LNCaP clone FGC (cell line): ENCODE results near the gene IMMP1L.

Experiments
- DNase-seq: peaks from one replicate; pipeline ENCODE4 v3.0.0-alpha.2; 2011; ENCODE audit warnings: low read depth
- H3K4me3 ChIP-seq: 2 replicates; pipeline ENCODE4 v1.5.1; 2011; ENCODE audit warnings: mild to moderate bottlenecking, low read depth, low read length, control low read depth
- CTCF ChIP-seq: IDR thresholded peaks from 2 replicates; pipeline ENCODE4 v1.5.1; 2012; ENCODE audit warnings: mild to moderate bottlenecking; ENCODE audit not compliant: control insufficient read depth, insufficient read depth; ENCODE audit errors: extremely low read depth

IMMP1L gene

GRCh38 chr11:31477528-31478222 lies 31.7 kb downstream of the IMMP1L start:
- TF ChIP-seq CTCF, result no peak
- H3K4me3 ChIP-seq, result no peak overlapping the region
- no peak for DNase-seq

- H3K4me3 ChIP-seq, result no peak overlapping the region
- no peak for DNase-seq
- no peak for TF ChIP-seq CTCF
These were observed 35.3 kb downstream of the IMMP1L start for GRCh38 chr11:31474083-31474482.

GRCh38 chr11:31464436-31464835 lies 45.0 kb downstream of the IMMP1L start:
- H3K4me3 ChIP-seq, result no peak overlapping the region
- no peak for TF ChIP-seq CTCF
- no peak for DNase-seq

- no peak overlapping the region for H3K4me3 ChIP-seq
- DNase-seq, result no peak
- TF ChIP-seq CTCF, result no peak
These were observed 54.2 kb downstream of the IMMP1L start for GRCh38 chr11:31455177-31455576.

- no peak overlapping the region for H3K4me3 ChIP-seq
- DNase-seq, result no peak
- no peak for TF ChIP-seq CTCF
These were observed 58.6 kb downstream of the IMMP1L start for GRCh38 chr11:31450841-31451240.

- no peak for DNase-seq
- H3K4me3 ChIP-seq, result no peak overlapping the region
- TF ChIP-seq CTCF, result no peak
These were observed 60.4 kb downstream of the IMMP1L start for GRCh38 chr11:31449040-31449439.

- no peak for DNase-seq
- no peak for TF ChIP-seq CTCF
- H3K4me3 ChIP-seq, result no peak overlapping the region
These were observed 63.8 kb downstream of the IMMP1L start for GRCh38 chr11:31445621-31446020.
